Activated naive CD8-positive, alpha-beta T cell treated with anti-CD3 and anti-CD28 coated beads, Interleukin-2, amount 10 ng/mL, durations not matched to agents 7 days and 5 days (primary cell): ENCODE data around the gene DCX. TPM values are rescaled to one million over a fixed set of nuclear protein-coding genes. Genes with fewer than 3 reads are reported as not detected.

ENCODE experiments used
- ATAC-seq: fragments of 150-1000 bp; cut with Tn5 transposase; one replicate; pipeline ENCODE4 v1.10.0; 2021; ENCODE audit warnings: low read depth, moderate library complexity
- POLR2A ChIA-PET: fragments of 350-600 bp; sonication (Branson Sonifier 250); formaldehyde crosslinking; loops from one replicate; lab custom pipeline; 2021; ENCODE audit warnings: antibody characterized with exemption; lab: Charles Lee
- DNase-seq: peaks from one replicate; pipeline ENCODE4 v3.0.0; 2021
- H3K27ac Mint-ChIP-seq: one replicate; pipeline ENCODE4 v1.8.0; 2022; ENCODE audit warnings: mild to moderate bottlenecking, mixed read lengths
- H3K27me3 Mint-ChIP-seq: one replicate; pipeline ENCODE4 v1.8.0; 2022; ENCODE audit warnings: mild to moderate bottlenecking, moderate library complexity, mixed read lengths
- H3K36me3 Mint-ChIP-seq: one replicate; pipeline ENCODE4 v1.8.0; 2021; ENCODE audit warnings: mild to moderate bottlenecking, mixed read lengths
- H3K4me1 Mint-ChIP-seq: one replicate; pipeline ENCODE4 v1.8.0; 2021; ENCODE audit warnings: mixed read lengths
- H3K4me3 Mint-ChIP-seq: one replicate; pipeline ENCODE4 v1.8.0; 2022; ENCODE audit warnings: mild to moderate bottlenecking, moderate library complexity, mixed read lengths
- H3K9me3 Mint-ChIP-seq: one replicate; pipeline ENCODE4 v1.8.0; 2021; ENCODE audit warnings: mixed read lengths
- total RNA-seq, 2 experiments: library from RNA; stranded (reverse); gene quantifications; one replicate each; pipeline ENCODE4 v1.2.3, GENCODE V29; 2021

Gene DCX
- total RNA-seq, 2 experiments from 2014 or later, result not detected

- no peak overlapping the region for H3K4me3 Mint-ChIP-seq
- no peak for ATAC-seq
- no peaks in the 10 kb centered on the region for H3K9me3 Mint-ChIP-seq
- no peak for DNase-seq
- no peaks in the 10 kb centered on the region for H3K27me3 Mint-ChIP-seq
- no peaks in the 10 kb centered on the region for H3K4me1 Mint-ChIP-seq
- POLR2A ChIA-PET, result no interaction called here
- H3K27ac Mint-ChIP-seq, result no peak overlapping the region
- no peaks in the 10 kb centered on the region for H3K36me3 Mint-ChIP-seq
These were observed 83.1 kb downstream of the DCX start for GRCh38 chrX:111328858-111329257.

DNA sequence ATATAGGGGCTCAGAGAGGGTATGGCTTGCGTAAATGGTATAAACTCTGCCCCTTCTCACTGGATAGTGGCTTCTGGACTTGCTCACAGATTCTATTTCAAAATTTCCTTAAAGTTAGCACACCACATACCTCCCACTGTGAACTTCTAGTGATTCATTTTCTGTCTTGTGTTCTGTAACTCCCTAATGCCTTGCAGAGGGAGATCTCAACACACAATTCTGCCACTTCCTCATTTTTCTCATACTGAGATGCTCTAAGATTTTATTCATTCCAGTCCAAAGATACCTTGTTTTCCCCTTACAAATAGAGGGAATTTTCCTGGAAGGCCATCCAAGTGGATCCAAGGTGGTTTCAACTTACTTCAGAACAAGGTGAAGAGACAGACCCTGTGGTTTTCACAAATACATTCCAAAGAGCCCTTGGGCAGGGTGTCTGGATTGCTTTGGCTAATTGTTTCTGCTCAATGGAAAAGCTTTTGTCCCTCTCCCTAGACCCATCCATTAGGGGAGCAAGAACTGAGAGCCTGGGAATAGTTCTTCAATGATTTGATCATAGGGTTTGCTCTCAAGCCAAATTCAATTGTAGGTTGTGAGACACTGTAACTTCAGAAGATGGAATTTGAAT, 89.6 kb downstream of the DCX start:
- ATAC-seq (no peak), DNase-seq (no peak)
- Mint-ChIP-seq H3K36me3 (no peaks in the 10 kb centered on the region), H3K27ac (no peak overlapping the region), H3K4me1 (no peaks in the 10 kb centered on the region), H3K9me3 (no peaks in the 10 kb centered on the region), H3K4me3 (no peak overlapping the region), H3K27me3 (no peaks in the 10 kb centered on the region)
- POLR2A ChIA-PET, result no interaction called here

DNA sequence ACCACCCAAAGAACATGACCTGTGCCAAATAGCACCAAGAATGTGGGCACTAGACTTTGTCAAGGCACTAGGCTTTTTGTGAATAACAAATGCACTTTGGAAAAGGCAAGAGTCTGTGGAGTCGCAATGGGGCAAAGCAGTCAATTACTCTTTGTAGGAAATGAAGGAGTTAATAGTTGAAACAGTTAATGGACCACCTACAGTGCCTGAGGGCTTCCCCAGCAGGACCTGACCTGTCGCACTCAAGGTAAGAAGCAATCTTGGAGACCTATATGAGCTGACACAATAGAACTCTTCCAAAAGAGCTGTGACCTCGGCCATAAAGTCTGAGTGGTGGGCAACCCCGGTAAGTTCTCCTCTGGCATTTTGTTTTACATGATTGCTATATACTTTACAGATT, 92.5 kb downstream of the DCX start:
- no peak overlapping the region for H3K27ac Mint-ChIP-seq
- H3K9me3 Mint-ChIP-seq, result no peaks in the 10 kb centered on the region
- H3K4me1 Mint-ChIP-seq, result no peaks in the 10 kb centered on the region
- ATAC-seq, result no peak
- H3K36me3 Mint-ChIP-seq, result no peaks in the 10 kb centered on the region
- H3K4me3 Mint-ChIP-seq, result no peak overlapping the region
- DNase-seq, result no peak
- no peaks in the 10 kb centered on the region for H3K27me3 Mint-ChIP-seq
- POLR2A ChIA-PET, result no interaction called here

DNA sequence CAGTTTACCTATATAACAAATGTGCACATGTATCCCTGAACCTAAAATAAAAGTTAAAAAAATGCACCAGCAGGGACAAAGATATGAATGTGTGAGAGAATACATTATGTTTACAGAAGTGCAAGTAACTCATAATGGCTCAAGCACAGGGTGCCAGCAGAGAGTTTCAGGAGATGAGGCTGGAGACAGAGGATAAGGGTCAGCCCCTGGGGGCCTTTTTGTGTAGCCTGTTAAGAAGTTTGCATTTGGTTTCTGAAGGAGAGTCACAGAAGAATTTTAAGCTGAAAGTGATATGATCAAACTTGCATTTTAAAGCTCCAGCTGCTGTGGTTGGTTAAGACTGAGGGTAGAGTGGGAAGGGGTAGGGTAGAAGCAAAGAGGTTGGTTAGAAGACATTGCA, 93.1 kb downstream of the DCX start:
- Mint-ChIP-seq H3K9me3 (no peaks in the 10 kb centered on the region), H3K4me3 (no peak overlapping the region), H3K4me1 (no peaks in the 10 kb centered on the region), H3K27ac (no peak overlapping the region), H3K36me3 (no peaks in the 10 kb centered on the region), H3K27me3 (no peaks in the 10 kb centered on the region)
- DNase-seq, result no peak
- ATAC-seq, result no peak
- POLR2A ChIA-PET, result no interaction called here

DNA sequence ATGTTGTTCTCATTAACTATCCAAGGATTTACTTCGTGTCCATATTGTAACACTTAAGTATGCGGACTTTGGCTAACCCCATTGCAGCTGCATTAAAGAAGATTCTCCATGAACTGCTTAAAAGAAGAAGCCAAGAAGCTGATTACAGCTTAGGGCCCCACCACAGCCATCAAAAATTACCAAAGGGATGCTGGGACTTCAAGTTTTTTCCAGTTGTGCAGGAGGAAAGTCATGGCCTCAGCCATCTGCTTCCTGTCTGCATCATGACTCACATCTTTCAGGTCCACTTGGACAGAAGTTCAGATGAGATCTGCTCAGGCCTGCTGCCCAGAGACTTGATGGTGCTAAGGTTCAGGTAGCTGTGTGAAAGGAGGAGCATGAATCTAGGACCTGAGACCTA, 102.9 kb downstream of the DCX start:
- Mint-ChIP-seq H3K27me3 (no peaks in the 10 kb centered on the region), H3K9me3 (no peaks in the 10 kb centered on the region), H3K36me3 (no peaks in the 10 kb centered on the region), H3K4me1 (no peaks in the 10 kb centered on the region), H3K4me3 (no peak overlapping the region), H3K27ac (no peak overlapping the region)
- no peak for ATAC-seq
- POLR2A ChIA-PET, result no interaction called here
- DNase-seq, result no peak

- Mint-ChIP-seq H3K4me1 (no peaks in the 10 kb centered on the region), H3K4me3 (no peak overlapping the region), H3K27me3 (no peaks in the 10 kb centered on the region), H3K36me3 (no peaks in the 10 kb centered on the region), H3K27ac (no peak overlapping the region), H3K9me3 (no peaks in the 10 kb centered on the region)
- no peak for ATAC-seq
- no peak for DNase-seq
- POLR2A ChIA-PET, result no interaction called here
These were observed 104.0 kb downstream of the DCX start for GRCh38 chrX:111308039-111308438.

GRCh38 chrX:111302284-111302683, 109.7 kb downstream of the DCX start:
- POLR2A ChIA-PET, result no interaction called here
- Mint-ChIP-seq H3K27ac (no peak overlapping the region), H3K9me3 (no peaks in the 10 kb centered on the region), H3K27me3 (no peaks in the 10 kb centered on the region), H3K4me3 (no peak overlapping the region), H3K36me3 (no peaks in the 10 kb centered on the region), H3K4me1 (no peaks in the 10 kb centered on the region)
- no peak for ATAC-seq
- no peak for DNase-seq

DNA sequence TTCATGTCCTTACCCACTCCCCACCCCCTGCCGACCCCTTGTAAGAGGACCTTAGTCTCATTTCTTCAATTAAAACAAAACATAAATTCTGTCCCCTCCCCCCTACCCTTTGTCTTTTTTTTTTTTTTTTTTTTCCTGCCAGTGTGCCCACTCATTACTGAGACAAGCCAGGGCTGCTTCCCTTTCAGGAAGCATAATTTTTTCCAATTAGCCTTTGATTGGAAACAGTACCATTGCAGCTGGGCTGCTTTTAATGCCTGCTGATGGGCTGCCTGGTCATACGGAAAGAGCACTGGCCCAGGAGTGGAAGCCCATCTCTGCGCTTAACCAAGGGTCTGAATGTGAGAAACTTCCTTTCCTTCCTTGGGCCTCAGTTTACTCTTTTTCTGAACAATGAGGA, 123.2 kb downstream of the DCX start:
- no peaks in the 10 kb centered on the region for H3K27me3 Mint-ChIP-seq
- ATAC-seq, result no peak

DNA sequence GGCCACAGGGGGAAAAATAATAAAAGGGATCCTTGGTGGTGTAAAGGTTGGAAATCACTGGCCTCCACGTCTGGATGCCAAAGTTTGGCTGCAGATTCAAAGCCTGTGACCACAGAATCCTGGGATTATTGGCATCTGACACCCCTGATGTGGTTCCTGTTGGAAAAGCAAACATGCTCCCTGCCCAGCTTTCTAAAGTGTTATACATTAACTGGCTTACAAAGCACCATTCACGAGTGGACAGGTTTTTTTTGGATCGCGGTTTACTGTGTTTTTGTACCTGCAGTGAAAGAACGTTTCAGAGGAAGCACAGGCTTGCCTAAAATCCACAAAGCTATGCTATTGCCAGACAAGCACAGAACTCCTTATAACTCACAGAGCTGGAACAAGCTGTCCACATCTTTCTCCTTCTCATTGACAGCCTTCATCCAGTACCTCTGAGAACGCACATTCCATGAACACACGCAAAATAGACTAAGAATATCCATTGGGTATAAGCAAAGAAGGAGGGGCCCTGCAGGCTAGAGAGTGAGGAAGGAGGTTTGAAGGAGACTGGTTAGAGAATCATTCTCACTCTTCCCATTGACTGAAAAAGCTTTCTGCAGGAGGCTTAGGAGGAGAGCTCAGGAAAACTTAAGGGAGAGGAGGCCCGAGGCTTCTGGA, 127.2 kb downstream of the DCX start:
- H3K4me1 Mint-ChIP-seq, result no peaks in the 10 kb centered on the region
- H3K27me3 Mint-ChIP-seq, result no peaks in the 10 kb centered on the region
- H3K36me3 Mint-ChIP-seq, result no peaks in the 10 kb centered on the region
- no peaks in the 10 kb centered on the region for H3K9me3 Mint-ChIP-seq
- ATAC-seq (no peak), DNase-seq (no peak)
- POLR2A ChIA-PET, result no interaction called here
- no peak overlapping the region for H3K4me3 Mint-ChIP-seq
- H3K27ac Mint-ChIP-seq, result no peak overlapping the region

More for the DNA sequence above, 123.2 kb downstream of the DCX start:
- H3K4me1 Mint-ChIP-seq, result no peaks in the 10 kb centered on the region
- no peak for DNase-seq
- H3K4me3 Mint-ChIP-seq, result no peak overlapping the region
- H3K9me3 Mint-ChIP-seq, result no peaks in the 10 kb centered on the region
- POLR2A ChIA-PET, result no interaction called here
- H3K27ac Mint-ChIP-seq, result no peak overlapping the region
- no peaks in the 10 kb centered on the region for H3K36me3 Mint-ChIP-seq

- H3K4me1 Mint-ChIP-seq, result no peaks in the 10 kb centered on the region
- no peaks in the 10 kb centered on the region for H3K27me3 Mint-ChIP-seq
- POLR2A ChIA-PET, result no interaction called here
- H3K36me3 Mint-ChIP-seq, result no peaks in the 10 kb centered on the region
- H3K27ac Mint-ChIP-seq, result no peak overlapping the region
- H3K4me3 Mint-ChIP-seq, result no peak overlapping the region
- DNase-seq (no peak), ATAC-seq (no peak)
- H3K9me3 Mint-ChIP-seq, result no peaks in the 10 kb centered on the region
These were observed 128.5 kb downstream of the DCX start for GRCh38 chrX:111283446-111283845.

DNA sequence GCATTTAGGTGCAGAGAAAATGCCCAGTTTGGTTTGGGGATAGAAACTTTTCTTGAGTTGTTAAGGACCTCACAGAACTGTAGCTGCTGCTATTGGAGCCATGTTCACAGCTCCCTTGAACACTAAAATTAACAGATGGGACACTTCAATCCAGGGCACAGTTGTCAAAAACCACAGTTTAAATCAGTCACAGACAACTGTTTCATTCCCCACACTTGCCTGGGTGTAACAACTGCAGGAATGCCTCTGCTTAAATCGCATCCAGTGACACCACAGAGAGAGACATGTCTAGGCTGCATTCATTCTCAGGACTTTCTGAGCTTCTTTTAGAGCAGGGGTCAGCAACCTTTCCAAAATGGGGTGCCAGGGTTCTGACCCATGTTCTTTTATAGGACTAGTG, 129.0 kb downstream of the DCX start:
- Mint-ChIP-seq H3K4me3 (no peak overlapping the region), H3K27ac (no peak overlapping the region), H3K9me3 (no peaks in the 10 kb centered on the region), H3K4me1 (no peaks in the 10 kb centered on the region), H3K27me3 (no peaks in the 10 kb centered on the region), H3K36me3 (no peaks in the 10 kb centered on the region)
- no peak for DNase-seq
- no peak for ATAC-seq
- POLR2A ChIA-PET, result no interaction called here

DNA sequence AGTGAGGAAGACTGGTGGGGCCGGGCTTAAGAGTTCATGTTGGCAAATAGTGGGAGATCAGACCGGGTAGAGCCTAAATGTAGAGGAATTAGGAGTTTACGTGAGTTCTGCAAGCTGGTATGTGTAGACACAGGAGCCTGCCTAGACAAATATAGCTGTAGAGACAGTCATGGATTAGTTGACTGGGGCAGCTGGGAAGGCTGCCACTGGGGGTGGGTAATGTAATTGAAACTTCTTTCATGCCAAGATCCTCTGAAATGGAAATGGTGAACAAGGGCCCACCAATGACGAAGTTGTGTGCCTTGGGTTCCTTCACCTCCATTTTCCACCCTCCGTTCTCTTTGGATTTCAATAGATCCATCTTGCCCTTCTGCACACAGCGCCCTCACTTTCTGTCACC, 129.9 kb downstream of the DCX start:
- Mint-ChIP-seq H3K27me3 (no peaks in the 10 kb centered on the region), H3K4me1 (no peaks in the 10 kb centered on the region), H3K27ac (no peak overlapping the region), H3K9me3 (no peaks in the 10 kb centered on the region), H3K4me3 (no peak overlapping the region), H3K36me3 (no peaks in the 10 kb centered on the region)
- POLR2A ChIA-PET, result no interaction called here
- DNase-seq, result no peak
- no peak for ATAC-seq

- ATAC-seq (no peak), DNase-seq (no peak)
- POLR2A ChIA-PET, result no interaction called here
- no peaks in the 10 kb centered on the region for H3K9me3 Mint-ChIP-seq
- H3K27ac Mint-ChIP-seq, result no peak within 1 kb of the TSS
- no peaks in the 10 kb centered on the region for H3K27me3 Mint-ChIP-seq
- no peak within 1 kb of the TSS for H3K4me3 Mint-ChIP-seq
- no peaks in the 10 kb centered on the region for H3K4me1 Mint-ChIP-seq
- no peaks in the 10 kb centered on the region for H3K36me3 Mint-ChIP-seq
These were observed 141.7 kb downstream of the DCX start, which contains the start of gene CAPN6 for GRCh38 chrX:111270339-111270738. TSS of gene CAPN6 (minus strand) at chrX:111270483. CDS start at chrX:111263936, 6,547 bp downstream.

GRCh38 chrX:111268506-111268905, 143.5 kb downstream of the DCX start:
- no peak overlapping the region for H3K4me3 Mint-ChIP-seq
- no peak for ATAC-seq
- POLR2A ChIA-PET, result no interaction called here
- DNase-seq, result no peak
- H3K27me3 Mint-ChIP-seq, result no peaks in the 10 kb centered on the region
- H3K9me3 Mint-ChIP-seq, result no peaks in the 10 kb centered on the region
- H3K27ac Mint-ChIP-seq, result no peak overlapping the region
- H3K36me3 Mint-ChIP-seq, result no peaks in the 10 kb centered on the region
- H3K4me1 Mint-ChIP-seq, result no peaks in the 10 kb centered on the region
